Tibial artery (tissue), 4 donors: ENCODE measurements around the gene SMOC2.
A peak's percentile ranks its signal among the peaks of the same experiment; 100 is the strongest.

ENCODE experiments used
- DNase-seq, 2 donors: peaks; one replicate each; pipeline ENCODE4 v3.0.0-alpha.2; 2019
- H3K27ac ChIP-seq, 2 donors: fragments of 200-600 bp; sonication (generic) in 1 of 2; 1 replicate in 1 of 2; 2 replicates in 1 of 2; pipeline ENCODE4 v1.5.1; 2018 to 2019; ENCODE audit warnings: mild to moderate bottlenecking in 1 of 2
- H3K27me3 ChIP-seq, 2 donors: fragments of 200-600 bp; sonication (generic) in 1 of 2; one replicate each; pipeline versions ENCODE4 v1.5.1 to v1.6.0; 2016 to 2019
- H3K36me3 ChIP-seq, 3 donors: fragments of 200-600 bp; sonication (generic) in 2 of 3; one replicate each; pipeline ENCODE4 v1.5.1; 2016 to 2019; ENCODE audit warnings: mild to moderate bottlenecking in 2 of 3
- H3K4me1 ChIP-seq, 4 donors: fragments of 200-600 bp; sonication (generic) in 2 of 4; 1 replicate in 3 of 4; 2 replicates in 1 of 4; pipeline ENCODE4 v1.5.1; 2016 to 2019
- H3K4me3 ChIP-seq, 2 donors: fragments of 200-600 bp; sonication (generic) in 1 of 2; 1 replicate in 1 of 2; 2 replicates in 1 of 2; pipeline ENCODE4 v1.5.1; 2018 to 2019; ENCODE audit warnings: mild to moderate bottlenecking in 2 of 2
- H3K9me3 ChIP-seq, 3 donors: fragments of 200-600 bp; sonication (generic) in 1 of 3; one replicate each; pipeline ENCODE4 v1.5.1; 2016 to 2019
- intact Hi-C: fragments of 100-400 bp; cut with DNase I; formaldehyde crosslinking; loops from one replicate; pipeline ENCODE4 v1.15.0; 2023; ENCODE audit warnings: low total_unique reads
- TF ChIP-seq, protein P1 (sequence below), 2 experiments: fragments of 200-600 bp in 1 of 2; fragments of 450-650 bp in 1 of 2; IDR thresholded peaks; one replicate each; pipeline ENCODE4 v1.5.1; 2017 to 2019; ENCODE audit warnings: antibody characterized with exemption in 2 of 2, mild to moderate bottlenecking in 1 of 2, moderate library complexity in 1 of 2

The SMOC2 gene

DNA sequence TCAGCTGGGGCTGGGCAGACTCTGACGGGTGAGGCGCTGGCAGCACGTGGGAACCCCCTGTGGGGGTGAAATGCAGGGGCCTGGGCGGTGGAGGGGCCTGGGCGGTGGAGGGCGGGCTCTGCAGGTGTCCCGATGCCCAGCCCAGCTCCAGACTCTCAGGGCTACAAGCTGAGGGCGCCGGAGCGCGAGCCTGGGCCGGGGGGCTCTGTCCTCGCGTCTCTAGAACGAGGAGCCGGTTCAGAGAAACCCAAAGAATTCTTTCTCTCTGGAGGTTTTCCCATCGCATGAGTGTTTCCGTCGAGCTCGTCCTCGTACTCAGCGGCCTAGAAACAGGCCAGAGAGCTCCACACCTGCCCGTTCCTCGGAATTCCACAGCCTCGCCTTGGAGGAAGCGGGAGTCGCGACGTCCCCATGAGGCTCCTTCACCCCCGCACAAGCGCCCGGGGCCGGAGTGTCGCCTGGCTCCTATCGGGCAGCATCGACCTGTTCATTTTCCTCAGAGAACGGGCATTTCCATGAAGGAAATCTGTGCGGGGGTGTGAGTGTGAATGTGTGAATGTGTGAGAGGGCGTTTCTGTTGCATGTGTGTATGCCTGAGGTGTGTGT lies 76.9 kb downstream of the SMOC2 start:
- H3K27ac ChIP-seq: no peak overlapping the region
- TF ChIP-seq, protein P1, sequence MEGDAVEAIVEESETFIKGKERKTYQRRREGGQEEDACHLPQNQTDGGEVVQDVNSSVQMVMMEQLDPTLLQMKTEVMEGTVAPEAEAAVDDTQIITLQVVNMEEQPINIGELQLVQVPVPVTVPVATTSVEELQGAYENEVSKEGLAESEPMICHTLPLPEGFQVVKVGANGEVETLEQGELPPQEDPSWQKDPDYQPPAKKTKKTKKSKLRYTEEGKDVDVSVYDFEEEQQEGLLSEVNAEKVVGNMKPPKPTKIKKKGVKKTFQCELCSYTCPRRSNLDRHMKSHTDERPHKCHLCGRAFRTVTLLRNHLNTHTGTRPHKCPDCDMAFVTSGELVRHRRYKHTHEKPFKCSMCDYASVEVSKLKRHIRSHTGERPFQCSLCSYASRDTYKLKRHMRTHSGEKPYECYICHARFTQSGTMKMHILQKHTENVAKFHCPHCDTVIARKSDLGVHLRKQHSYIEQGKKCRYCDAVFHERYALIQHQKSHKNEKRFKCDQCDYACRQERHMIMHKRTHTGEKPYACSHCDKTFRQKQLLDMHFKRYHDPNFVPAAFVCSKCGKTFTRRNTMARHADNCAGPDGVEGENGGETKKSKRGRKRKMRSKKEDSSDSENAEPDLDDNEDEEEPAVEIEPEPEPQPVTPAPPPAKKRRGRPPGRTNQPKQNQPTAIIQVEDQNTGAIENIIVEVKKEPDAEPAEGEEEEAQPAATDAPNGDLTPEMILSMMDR (IDR thresholded peaks at IDR 0.05): no peak
- DNase-seq: no peak
- no peaks in the 10 kb centered on the region for H3K9me3 ChIP-seq
- intact Hi-C loops: no loop called here
- H3K36me3 ChIP-seq: peaks cover 0 to 7% (median 0%) of the 10 kb centered on the region in 3 donors
- H3K4me1 ChIP-seq: peaks cover 0 to 22% (median 7%) of the 10 kb centered on the region in 4 donors
- no peaks in the 10 kb centered on the region for H3K27me3 ChIP-seq
- no peak overlapping the region for H3K4me3 ChIP-seq

DNA sequence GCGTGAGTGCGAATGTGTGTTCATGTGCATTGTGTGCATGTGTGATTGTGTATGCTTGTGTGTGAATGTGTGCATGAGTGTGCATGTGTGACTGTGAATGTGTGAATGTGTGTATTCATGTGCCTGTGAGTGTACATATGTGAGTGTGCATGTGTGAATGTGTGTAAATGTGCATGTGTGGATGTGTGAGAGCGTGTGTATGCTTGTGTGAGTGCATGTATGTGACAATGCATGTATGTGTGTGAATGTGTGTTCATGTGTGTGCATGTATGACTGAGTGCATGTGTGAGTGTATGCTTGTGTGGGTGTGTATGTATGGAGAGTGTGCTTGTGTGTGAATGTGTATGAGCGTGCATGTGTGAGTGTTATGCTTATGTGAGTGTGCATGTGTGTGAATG lies 77.4 kb downstream of the SMOC2 start:
- Histone ChIP-seq H3K4me1 (peaks cover 0 to 22% (median 7%) of the 10 kb centered on the region in 4 donors), H3K4me3 (no peak overlapping the region), H3K36me3 (peaks cover 0 to 7% (median 0%) of the 10 kb centered on the region in 3 donors), H3K27ac (no peak overlapping the region), H3K9me3 (no peaks in the 10 kb centered on the region), H3K27me3 (no peaks in the 10 kb centered on the region)
- TF ChIP-seq, protein P1 (IDR thresholded peaks at IDR 0.05): no peak
- intact Hi-C loops: no loop called here
- DNase-seq: no peak

DNA sequence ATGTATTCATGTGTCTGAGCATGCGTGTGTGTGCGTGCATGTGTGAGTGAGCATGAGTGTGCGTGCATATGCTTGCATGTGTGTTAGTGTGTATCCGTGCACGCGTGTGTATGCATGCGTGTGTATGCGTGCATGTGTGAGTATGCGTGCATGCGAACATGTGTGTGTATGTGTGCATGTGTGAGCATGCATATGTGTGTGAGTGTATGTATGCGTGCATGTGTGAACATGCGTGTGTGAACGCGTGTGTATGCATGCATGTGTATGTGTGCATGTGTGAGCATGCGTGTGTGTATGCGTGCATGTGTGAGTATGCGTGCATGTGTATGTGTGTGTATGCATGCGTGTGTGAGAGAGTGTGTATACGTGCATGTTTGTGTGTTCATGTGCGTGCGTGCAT lies 77.9 kb downstream of the SMOC2 start:
- Histone ChIP-seq H3K4me3 (no peak overlapping the region), H3K36me3 (peaks cover 0 to 7% (median 0%) of the 10 kb centered on the region in 3 donors), H3K9me3 (no peaks in the 10 kb centered on the region), H3K4me1 (peaks cover 0 to 20% (median 6%) of the 10 kb centered on the region in 4 donors), H3K27me3 (no peaks in the 10 kb centered on the region), H3K27ac (no peak overlapping the region)
- intact Hi-C loops: no loop called here
- TF ChIP-seq, protein P1 (IDR thresholded peaks at IDR 0.05): no peak
- DNase-seq: no peak

DNA sequence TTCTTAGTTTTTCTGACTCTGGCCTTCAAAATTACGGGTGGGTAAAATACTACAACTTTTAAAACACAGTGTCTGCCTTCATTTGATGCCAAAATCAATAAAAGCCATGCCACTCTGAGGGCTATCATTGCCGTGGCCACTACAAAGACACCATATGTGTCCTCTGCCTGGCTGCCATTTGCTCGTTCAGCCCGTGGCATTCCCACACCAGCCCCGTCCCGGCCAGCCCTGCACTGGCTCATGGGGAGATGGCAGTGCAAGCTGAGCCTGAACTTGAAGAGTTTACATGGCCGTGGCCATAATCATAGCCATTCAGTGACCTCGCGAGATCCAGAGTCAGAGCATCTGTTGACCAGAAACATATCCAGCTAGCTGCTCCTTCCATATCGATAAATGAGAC lies 79.2 kb downstream of the SMOC2 start:
- Histone ChIP-seq H3K4me3 (no peak overlapping the region), H3K9me3 (no peaks in the 10 kb centered on the region), H3K27me3 (no peaks in the 10 kb centered on the region), H3K27ac (no peak overlapping the region), H3K36me3 (peaks cover 0 to 7% (median 0%) of the 10 kb centered on the region in 3 donors), H3K4me1 (peaks cover 0 to 22% (median 7%) of the 10 kb centered on the region in 4 donors)
- intact Hi-C loops: no loop called here
- DNase-seq: no peak
- TF ChIP-seq, protein P1 (IDR thresholded peaks at IDR 0.05): no peak

DNA sequence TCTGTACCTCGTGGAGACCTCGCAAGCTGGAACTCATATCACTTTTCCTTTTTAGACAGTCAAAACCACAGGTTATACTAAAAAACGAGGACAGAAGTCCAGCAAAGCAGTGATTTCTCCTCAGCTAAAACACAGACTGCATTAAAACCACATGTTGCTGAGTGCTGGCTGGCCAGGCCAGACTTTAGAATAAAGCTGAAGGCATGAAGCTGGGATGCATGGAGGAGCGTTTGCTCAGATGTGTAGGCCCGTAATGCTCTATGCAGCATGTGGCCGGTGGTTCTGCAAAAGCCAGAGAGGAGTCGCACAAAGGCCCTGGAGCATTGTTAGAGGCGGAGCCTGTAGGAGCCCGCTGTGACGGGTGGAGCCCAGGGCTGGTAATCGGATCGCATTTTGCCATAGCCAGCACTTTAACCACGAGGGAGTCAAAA lies 83.6 kb downstream of the SMOC2 start:
- Histone ChIP-seq H3K9me3 (no peaks in the 10 kb centered on the region), H3K27me3 (no peaks in the 10 kb centered on the region), H3K27ac (peak overlapping the region; percentile 81), H3K36me3 (no peaks in the 10 kb centered on the region), H3K4me1 (peaks cover 0 to 50% (median 37%) of the 10 kb centered on the region in 4 donors), H3K4me3 (no peak overlapping the region)
- TF ChIP-seq, protein P1 (IDR thresholded peaks at IDR 0.05): no peak
- peak; percentile 47 to 87 for DNase-seq
- intact Hi-C loops: no loop called here
